ENCODE measurements around the gene FBLN5.

Gene FBLN5

GRCh38 chr14:91835920-91836843 lies 111.3 kb downstream of the FBLN5 start:
- Histone ChIP-seq H3K36me3 (replicated peaks; ENCODE audit: insufficient read depth, low read length) (no peaks in the 10 kb centered on the region), H3K9ac (ENCODE audit: low read length) (no peak overlapping the region), H3K27ac (ENCODE audit: low read length) (no peak overlapping the region), H3K4me2 (ENCODE audit: low read depth, low read length) (no peak overlapping the region), H3K27me3 (replicated peaks; ENCODE audit: insufficient read depth, low read length) (no peaks in the 10 kb centered on the region), H3K79me2 (ENCODE audit: low read length) (no peaks in the 10 kb centered on the region), H3K9me3 (replicated peaks; ENCODE audit: insufficient read depth, low read length) (no peaks in the 10 kb centered on the region), H3K9me2 (replicated peaks; ENCODE audit: insufficient read depth, low read length) (no peaks in the 10 kb centered on the region), H3F3A (ENCODE audit: insufficient read depth, low read length) (no peaks in the 10 kb centered on the region), H3K4me3 (ENCODE audit: low read length) (no peak overlapping the region), H2AFZ (ENCODE audit: low read length) (no peak overlapping the region), H3K4me1 (ENCODE audit: low read length) (no peaks in the 10 kb centered on the region), H4K20me1 (ENCODE audit: insufficient read depth, low read length) (no peaks in the 10 kb centered on the region)
- DNase-seq, result no peak
- no peak for TF ChIP-seq EZH2 (optimal IDR thresholded peaks at IDR 0.05; ENCODE audit: low read depth, low read length)
- TF ChIP-seq, protein P1, sequence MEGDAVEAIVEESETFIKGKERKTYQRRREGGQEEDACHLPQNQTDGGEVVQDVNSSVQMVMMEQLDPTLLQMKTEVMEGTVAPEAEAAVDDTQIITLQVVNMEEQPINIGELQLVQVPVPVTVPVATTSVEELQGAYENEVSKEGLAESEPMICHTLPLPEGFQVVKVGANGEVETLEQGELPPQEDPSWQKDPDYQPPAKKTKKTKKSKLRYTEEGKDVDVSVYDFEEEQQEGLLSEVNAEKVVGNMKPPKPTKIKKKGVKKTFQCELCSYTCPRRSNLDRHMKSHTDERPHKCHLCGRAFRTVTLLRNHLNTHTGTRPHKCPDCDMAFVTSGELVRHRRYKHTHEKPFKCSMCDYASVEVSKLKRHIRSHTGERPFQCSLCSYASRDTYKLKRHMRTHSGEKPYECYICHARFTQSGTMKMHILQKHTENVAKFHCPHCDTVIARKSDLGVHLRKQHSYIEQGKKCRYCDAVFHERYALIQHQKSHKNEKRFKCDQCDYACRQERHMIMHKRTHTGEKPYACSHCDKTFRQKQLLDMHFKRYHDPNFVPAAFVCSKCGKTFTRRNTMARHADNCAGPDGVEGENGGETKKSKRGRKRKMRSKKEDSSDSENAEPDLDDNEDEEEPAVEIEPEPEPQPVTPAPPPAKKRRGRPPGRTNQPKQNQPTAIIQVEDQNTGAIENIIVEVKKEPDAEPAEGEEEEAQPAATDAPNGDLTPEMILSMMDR (IDR thresholded peaks at IDR 0.05; ENCODE audit: low read length), result no peak
- TF ChIP-seq EZH2phosphoT487 (IDR thresholded peaks at IDR 0.05; ENCODE audit: low read length), result no peak

GRCh38 chr14:91835197-91835919 lies 112.1 kb downstream of the FBLN5 start:
- Histone ChIP-seq H3K27ac (ENCODE audit: low read length) (no peak overlapping the region), H3K27me3 (replicated peaks; ENCODE audit: insufficient read depth, low read length) (no peaks in the 10 kb centered on the region), H3K4me2 (ENCODE audit: low read depth, low read length) (no peak overlapping the region), H3K9me3 (replicated peaks; ENCODE audit: insufficient read depth, low read length) (no peaks in the 10 kb centered on the region), H3K9me2 (replicated peaks; ENCODE audit: insufficient read depth, low read length) (no peaks in the 10 kb centered on the region), H3K79me2 (ENCODE audit: low read length) (no peaks in the 10 kb centered on the region), H3K4me3 (ENCODE audit: low read length) (no peak overlapping the region), H3K4me1 (ENCODE audit: low read length) (no peaks in the 10 kb centered on the region), H2AFZ (ENCODE audit: low read length) (no peak overlapping the region), H3K9ac (ENCODE audit: low read length) (no peak overlapping the region), H3F3A (ENCODE audit: insufficient read depth, low read length) (no peaks in the 10 kb centered on the region), H3K36me3 (replicated peaks; ENCODE audit: insufficient read depth, low read length) (no peaks in the 10 kb centered on the region), H4K20me1 (ENCODE audit: insufficient read depth, low read length) (no peaks in the 10 kb centered on the region)
- DNase-seq, result no peak
- TF ChIP-seq EZH2 (optimal IDR thresholded peaks at IDR 0.05; ENCODE audit: low read depth, low read length), result no peak
- TF ChIP-seq EZH2phosphoT487 (IDR thresholded peaks at IDR 0.05; ENCODE audit: low read length), result no peak
- TF ChIP-seq, protein P1 (IDR thresholded peaks at IDR 0.05; ENCODE audit: low read length), result no peak

DNA sequence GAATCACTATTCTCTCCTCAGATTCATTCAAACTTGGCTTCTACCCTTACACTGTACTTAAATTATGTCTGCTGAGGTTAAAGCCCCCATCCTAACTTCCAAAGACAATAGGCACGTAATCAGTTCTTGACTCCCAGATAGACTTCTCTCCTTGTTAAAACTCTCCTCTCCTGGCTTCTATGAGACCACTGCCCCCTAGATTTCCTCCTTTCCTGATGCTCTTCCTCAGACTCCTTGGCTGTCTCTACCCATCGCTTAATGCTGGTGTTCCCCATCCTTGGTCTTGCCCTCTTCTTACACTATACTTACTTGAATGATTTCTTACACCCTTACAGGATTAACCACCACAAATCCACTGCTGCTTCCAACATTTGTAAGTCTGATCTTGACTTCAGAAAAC lies 112.9 kb downstream of the FBLN5 start:
- H3K9ac ChIP-seq (ENCODE audit: low read length), result no peak overlapping the region
- DNase-seq, result no peak
- H3K9me3 ChIP-seq (replicated peaks; ENCODE audit: insufficient read depth, low read length), result no peaks in the 10 kb centered on the region

More for the DNA sequence above, 112.9 kb downstream of the FBLN5 start:
- Histone ChIP-seq H3K4me1 (ENCODE audit: low read length) (no peaks in the 10 kb centered on the region), H2AFZ (ENCODE audit: low read length) (no peak overlapping the region), H3K4me3 (ENCODE audit: low read length) (no peak overlapping the region), H3K4me2 (ENCODE audit: low read depth, low read length) (no peak overlapping the region), H3K27me3 (replicated peaks; ENCODE audit: insufficient read depth, low read length) (no peaks in the 10 kb centered on the region), H3K36me3 (replicated peaks; ENCODE audit: insufficient read depth, low read length) (no peaks in the 10 kb centered on the region), H3K27ac (ENCODE audit: low read length) (no peak overlapping the region), H4K20me1 (ENCODE audit: insufficient read depth, low read length) (no peaks in the 10 kb centered on the region), H3F3A (ENCODE audit: insufficient read depth, low read length) (no peaks in the 10 kb centered on the region), H3K79me2 (ENCODE audit: low read length) (no peaks in the 10 kb centered on the region), H3K9me2 (replicated peaks; ENCODE audit: insufficient read depth, low read length) (no peaks in the 10 kb centered on the region)
- TF ChIP-seq, protein P1 (IDR thresholded peaks at IDR 0.05; ENCODE audit: low read length), result no peak
- no peak for TF ChIP-seq EZH2 (optimal IDR thresholded peaks at IDR 0.05; ENCODE audit: low read depth, low read length)

All from MM.1S (cell line).